H1 (cell line): ENCODE data around the gene ABCB7. TPM values are rescaled to one million over a fixed set of nuclear protein-coding genes. Genes with fewer than 3 reads are reported as not detected.

Experiments used
- polyA plus RNA-seq, 7 experiments: library from polyadenylated mRNA; depleted of rRNA in 3 of 7; stranded (reverse) in 5 of 7; unstranded in 2 of 7; fragments of >200 nt in 5 of 7; fragments of 200-250 nt in 2 of 7; gene quantifications; 1 replicate in 5 of 7; 2 replicates in 1 of 7; 4 replicates in 1 of 7; pipeline versions ENCODE4 v1.2.1 to v1.2.3, GENCODE V29; 2011 to 2013; ENCODE audit warnings: missing spikeins in 2 of 7, mixed read lengths in 2 of 7
- small RNA-seq: library from polyadenylated mRNA; stranded (forward); fragments of <200 nt; extraction: miRNeasy Mini kit (QIAGEN cat#:217004); gene quantifications from one replicate; pipeline ENCODE3, GENCODE V24; 2013; ENCODE audit not compliant: insufficient read depth
- total RNA-seq: library from RNA; stranded (reverse); fragmentation: NEBNext Ultra II Directional; extraction: Animal tissue kit (Norgen Biotek cat#: 25700); gene quantifications from 2 replicates; pipeline ENCODE4 v1.2.1, GENCODE V29; 2021

ABCB7 gene
- total and polyA plus RNA-seq, 2 of the 8 experiments (the other 6 are each of a cell fraction or from before 2014, with no cell fraction given), result 24.3 to 43.3 TPM

Small RNA genes lying within 50 kb of the gene (small RNA-seq; reads per million reads assigned to genes)
- gene BUD31P2 (not detected), gene RNU6-562P (not detected)

Other genes starting within 250 kb of the ABCB7 start
- 0.55 and 0.73 TPM in 2 replicates for gene NEXMIF, start 230.8 kb downstream of the ABCB7 start, total RNA-seq
- gene NEXMIF, start 230.8 kb downstream of the ABCB7 start, polyA plus RNA-seq (2011; rRNA removed), result 0.09 and 0.18 TPM in 2 replicates
- 16.2 and 17.7 TPM in 2 replicates for gene UPRT, start 117.8 kb upstream of the ABCB7 start, total RNA-seq
- gene UPRT, start 117.8 kb upstream of the ABCB7 start, polyA plus RNA-seq (2011; rRNA removed), result 8.5 and 11.4 TPM in 2 replicates